Skeletal muscle tissue (tissue), 5 donors: ENCODE results near the gene COX4I2. TPM values are rescaled to one million over a fixed set of nuclear protein-coding genes. Genes with fewer than 3 reads are reported as not detected.

ENCODE experiments used
- H3K27ac ChIP-seq: one replicate; pipeline ENCODE4 v1.7.0; 2013; ENCODE audit warnings: mild to moderate bottlenecking, low read depth, low read length, inconsistent platforms
- H3K27me3 ChIP-seq, 3 donors: one replicate each; pipeline ENCODE4 v1.7.0; 2013; ENCODE audit warnings: low read length in 3 of 3; ENCODE audit not compliant: control insufficient read depth in 3 of 3, insufficient read depth in 3 of 3
- H3K36me3 ChIP-seq, 3 donors: one replicate each; pipeline ENCODE4 v1.7.0; 2013; ENCODE audit warnings: low read length in 3 of 3; ENCODE audit not compliant: control insufficient read depth in 3 of 3, insufficient read depth in 3 of 3
- H3K4me1 ChIP-seq, 3 donors: one replicate each; pipeline ENCODE4 v1.7.0; 2013; ENCODE audit warnings: low read length in 3 of 3, mild to moderate bottlenecking in 3 of 3; ENCODE audit not compliant: control insufficient read depth in 3 of 3, insufficient read depth in 3 of 3
- H3K4me3 ChIP-seq, 3 donors: one replicate each; pipeline ENCODE4 v1.7.0; 2013; ENCODE audit warnings: low read length in 3 of 3
- H3K9ac ChIP-seq, 3 donors: one replicate each; pipeline ENCODE4 v1.7.0; 2013; ENCODE audit warnings: low read length in 3 of 3, mild to moderate bottlenecking in 3 of 3, moderate library complexity in 2 of 3, low read depth in 1 of 3
- H3K9me3 ChIP-seq, 3 donors: one replicate each; pipeline ENCODE4 v1.7.0; 2013; ENCODE audit warnings: low read length in 3 of 3; ENCODE audit not compliant: control insufficient read depth in 3 of 3
- small RNA-seq: library from RNA; depleted of rRNA; stranded (forward); fragments of <200 nt; gene quantifications from one replicate; pipeline ENCODE3, GENCODE V24; 2014
- total RNA-seq: library from RNA; depleted of rRNA; stranded (reverse); fragments of >200 nt; gene quantifications from one replicate; pipeline ENCODE4 v1.2.3, GENCODE V29; 2014
- donor health status: Osteomylitis.

COX4I2 gene
- total RNA-seq, 1 donor from 2014 or later: 16.2 TPM

- no peaks in the 10 kb centered on the region for H3K36me3 ChIP-seq
- H3K9me3 ChIP-seq: no peaks in the 10 kb centered on the region
- no peak overlapping the region for H3K9ac ChIP-seq
- peaks cover 18 to 36% (median 31%) of the 10 kb centered on the region in 3 donors for H3K4me1 ChIP-seq
- H3K27me3 ChIP-seq: no peaks in the 10 kb centered on the region
- H3K4me3 ChIP-seq: no peak overlapping the region
- no peak overlapping the region for H3K27ac ChIP-seq
Measured at GRCh38 chr20:31691646-31692275, 54.0 kb downstream of the COX4I2 start.

GRCh38 chr20:31693402-31693801 is 55.7 kb downstream of the COX4I2 start:
- H3K4me3 ChIP-seq: no peak overlapping the region
- no peaks in the 10 kb centered on the region for H3K36me3 ChIP-seq
- no peaks in the 10 kb centered on the region for H3K9me3 ChIP-seq
- peaks cover 20 to 43% (median 37%) of the 10 kb centered on the region in 3 donors for H3K4me1 ChIP-seq
- no peak overlapping the region for H3K27ac ChIP-seq
- no peaks in the 10 kb centered on the region for H3K27me3 ChIP-seq
- no peak overlapping the region for H3K9ac ChIP-seq

DNA sequence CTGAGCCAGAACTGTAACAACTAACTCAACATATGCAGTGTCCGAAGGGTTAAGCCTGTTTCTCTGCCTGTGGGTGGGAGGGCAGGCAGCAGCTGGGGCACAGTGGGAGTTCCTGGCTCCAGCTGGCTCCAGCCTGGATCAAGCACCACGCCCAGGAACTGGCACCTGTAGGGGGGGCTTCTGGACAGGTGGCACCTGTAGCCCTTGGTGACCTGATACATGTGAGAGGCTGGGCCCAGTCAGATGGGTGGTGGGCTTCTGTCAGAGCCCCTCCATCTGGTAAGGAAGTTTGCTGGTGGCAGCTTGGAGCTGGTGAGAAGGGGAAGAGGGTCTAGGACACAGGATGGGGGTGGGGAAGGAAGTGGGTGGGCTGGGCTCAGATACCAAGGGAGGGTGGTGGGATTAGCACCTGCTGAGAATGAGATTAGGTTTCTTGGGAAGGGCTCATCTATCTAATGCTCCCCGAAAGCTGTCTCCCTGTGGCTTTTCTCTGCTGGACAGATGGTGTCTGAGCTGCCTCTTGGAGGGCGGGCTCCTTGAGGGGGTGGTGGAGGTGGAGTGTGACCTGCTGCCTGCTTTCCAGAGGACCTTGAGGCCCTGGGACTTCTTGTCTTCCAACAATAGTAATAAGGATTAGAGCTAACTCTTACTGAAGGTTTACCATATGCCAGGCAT is 56.4 kb downstream of the COX4I2 start:
- Histone ChIP-seq H3K4me1 (peaks cover 28 to 50% (median 44%) of the 10 kb centered on the region in 3 donors), H3K27me3 (no peaks in the 10 kb centered on the region), H3K9ac (no peak overlapping the region)

More for the DNA sequence above, 56.4 kb downstream of the COX4I2 start:
- H3K36me3 ChIP-seq: no peaks in the 10 kb centered on the region
- H3K4me3 ChIP-seq: no peak overlapping the region
- H3K9me3 ChIP-seq: no peaks in the 10 kb centered on the region
- H3K27ac ChIP-seq: no peak overlapping the region

Small RNAs within 50 kb of the gene (small RNA-seq; reads per million reads assigned to genes)
- gene MIR3193: not detected

Other genes starting within 250 kb of the COX4I2 start
- not detected for gene DEFB119, start 247.3 kb upstream of the COX4I2 start, total RNA-seq
- gene DEFB121, start 231.7 kb upstream of the COX4I2 start, total RNA-seq: not detected
- gene DEFB123, start 197.3 kb upstream of the COX4I2 start, total RNA-seq: not detected
- not detected for gene DEFB124, start 162.8 kb upstream of the COX4I2 start, total RNA-seq
- gene REM1, start 162.6 kb upstream of the COX4I2 start, total RNA-seq: 4.7 TPM
- gene HM13, start 123.5 kb upstream of the COX4I2 start, total RNA-seq: 30.8 TPM
- 136 TPM for gene ID1, start 32.6 kb upstream of the COX4I2 start, total RNA-seq
- gene BCL2L1, start 85.0 kb downstream of the COX4I2 start, total RNA-seq: 44.9 TPM
- 8.4 TPM for gene TPX2, start 101.4 kb downstream of the COX4I2 start, total RNA-seq
- gene MYLK2, start 181.4 kb downstream of the COX4I2 start, total RNA-seq: 21.9 TPM
- 3.1 TPM for gene FOXS1, start 207.7 kb downstream of the COX4I2 start, total RNA-seq
- 2.1 TPM for gene DUSP15, start 232.6 kb downstream of the COX4I2 start, total RNA-seq
- 0.52 TPM for gene TTLL9, start 232.7 kb downstream of the COX4I2 start, total RNA-seq